HepG2 (cell line): ENCODE results near the gene CIBAR2. TPM values are rescaled to one million over a fixed set of nuclear protein-coding genes. Genes with fewer than 3 reads are reported as not detected.
A peak's percentile ranks its signal among the peaks of the same experiment; 100 is the strongest.

Experiments
- ATF7 ChIP-seq, 2 experiments: fragments of 450-650 bp in 1 of 2; sonication (generic) in 1 of 2; formaldehyde crosslinking in 1 of 2; IDR thresholded peaks; 2 replicates each; pipeline versions ENCODE4 v1.4.0 to v1.6.1; 2016 to 2020; ENCODE audit warnings: antibody characterized with exemption in 1 of 2, mild to moderate bottlenecking in 1 of 2, missing genetic modification reagents in 1 of 2
- CC2D1A ChIP-seq: sonication (generic); formaldehyde crosslinking; IDR thresholded peaks from 2 replicates; pipeline ENCODE4 v1.8.1; 2023; ENCODE audit warnings: mild to moderate bottlenecking, missing genetic modification reagents
- CENPT ChIP-seq: sonication (generic); formaldehyde crosslinking; IDR thresholded peaks from 2 replicates; pipeline ENCODE4 v1.8.0; 2022; ENCODE audit warnings: low read depth, mild to moderate bottlenecking, moderate library complexity, missing genetic modification reagents
- GATAD1 ChIP-seq: IDR thresholded peaks from 2 replicates; pipeline ENCODE4 v1.6.1; 2016; ENCODE audit warnings: missing genetic modification reagents, missing compliant biosample characterization
- HINFP ChIP-seq: sonication (generic); formaldehyde crosslinking; IDR thresholded peaks from 2 replicates; pipeline ENCODE4 v1.4.0; 2020; ENCODE audit warnings: low read depth, mild to moderate bottlenecking, missing genetic modification reagents
- KLF12 ChIP-seq: sonication (generic); formaldehyde crosslinking; IDR thresholded peaks from 2 replicates; pipeline ENCODE4 v1.4.0; 2020; ENCODE audit warnings: missing genetic modification reagents, borderline replicate concordance
- NFIB ChIP-seq: sonication (generic); formaldehyde crosslinking; IDR thresholded peaks from 2 replicates; pipeline ENCODE4 v1.9.0; 2021; ENCODE audit warnings: missing genetic modification reagents, mild to moderate bottlenecking, borderline replicate concordance
- PHF8 ChIP-seq: sonication (generic); formaldehyde crosslinking; IDR thresholded peaks from 2 replicates; pipeline ENCODE4 v1.5.0; 2020; ENCODE audit warnings: missing genetic modification reagents
- SMAD9 ChIP-seq: sonication (generic); formaldehyde crosslinking; IDR thresholded peaks from 2 replicates; pipeline ENCODE4 v1.5.1; 2020; ENCODE audit warnings: mild to moderate bottlenecking, missing genetic modification reagents
- STAT6 ChIP-seq: sonication (generic); formaldehyde crosslinking; IDR thresholded peaks from 2 replicates; pipeline ENCODE4 v1.4.0; 2020; ENCODE audit warnings: missing genetic modification reagents, mild to moderate bottlenecking, borderline replicate concordance
- U2AF1 ChIP-seq: fragments of 200-400 bp; formaldehyde crosslinking; optimal IDR thresholded peaks from 2 replicates; pipeline ENCODE3; 2017; ENCODE audit warnings: mild to moderate bottlenecking, low read depth, low read length
- ZGPAT ChIP-seq: IDR thresholded peaks from 2 replicates; pipeline ENCODE4 v1.6.1; 2016; ENCODE audit warnings: mild to moderate bottlenecking
- ZNF496 ChIP-seq: sonication (generic); formaldehyde crosslinking; IDR thresholded peaks from 2 replicates; pipeline ENCODE4 v1.8.1; 2023; ENCODE audit warnings: mild to moderate bottlenecking, moderate library complexity, missing genetic modification reagents; ENCODE audit not compliant: insufficient replicate concordance
- ZNF746 ChIP-seq: sonication (generic); formaldehyde crosslinking; IDR thresholded peaks from 2 replicates; pipeline ENCODE4 v1.8.0; 2022; ENCODE audit warnings: mild to moderate bottlenecking, missing genetic modification reagents
- ZNF83 ChIP-seq: sonication (generic); formaldehyde crosslinking; IDR thresholded peaks from 2 replicates; pipeline ENCODE4 v1.4.0; 2020; ENCODE audit warnings: missing genetic modification reagents, mild to moderate bottlenecking, borderline replicate concordance
- ZSCAN20 ChIP-seq: sonication (generic); formaldehyde crosslinking; IDR thresholded peaks from 2 replicates; pipeline ENCODE4 v1.4.0; 2020; ENCODE audit warnings: missing genetic modification reagents, mild to moderate bottlenecking, borderline replicate concordance
- ZSCAN30 ChIP-seq: sonication (generic); formaldehyde crosslinking; IDR thresholded peaks from 2 replicates; pipeline ENCODE4 v1.5.0; 2020; ENCODE audit warnings: mild to moderate bottlenecking, missing genetic modification reagents
- polyA plus RNA-seq, 8 experiments: library from polyadenylated mRNA; depleted of rRNA in 3 of 8; stranded (reverse) in 7 of 8; unstranded in 1 of 8; fragments of >200 nt; fragmentation: Illumina TruSeq in 4 of 8; extraction: Trizol in 4 of 8; gene quantifications; 2 replicates each; pipeline versions ENCODE4 v1.2.1 to v1.2.3, GENCODE V29; 2011 to 2016; ENCODE audit warnings: low read depth in 4 of 8, missing spikeins in 1 of 8, mixed read lengths in 1 of 8; ENCODE audit not compliant: insufficient read depth in 1 of 8
- total RNA-seq, 5 experiments: library from RNA; depleted of rRNA; stranded (reverse); fragments of >200 nt; fragmentation: Illumina TruSeq; extraction: Trizol; gene quantifications; 2 replicates each; pipeline ENCODE4 v1.2.3, GENCODE V29; 2016; ENCODE audit warnings: low read depth in 1 of 5
- TF ChIP-seq, protein P1 (sequence below): sonication (generic); formaldehyde crosslinking; conservative IDR thresholded peaks from 2 replicates; pipeline ENCODE4 v1.4.0; 2020; ENCODE audit warnings: missing genetic modification reagents

Gene CIBAR2
- total and polyA plus RNA-seq, 2 of the 13 experiments (the other 11 are each of a cell fraction or from before 2014, with no cell fraction given) = not detected

DNA sequence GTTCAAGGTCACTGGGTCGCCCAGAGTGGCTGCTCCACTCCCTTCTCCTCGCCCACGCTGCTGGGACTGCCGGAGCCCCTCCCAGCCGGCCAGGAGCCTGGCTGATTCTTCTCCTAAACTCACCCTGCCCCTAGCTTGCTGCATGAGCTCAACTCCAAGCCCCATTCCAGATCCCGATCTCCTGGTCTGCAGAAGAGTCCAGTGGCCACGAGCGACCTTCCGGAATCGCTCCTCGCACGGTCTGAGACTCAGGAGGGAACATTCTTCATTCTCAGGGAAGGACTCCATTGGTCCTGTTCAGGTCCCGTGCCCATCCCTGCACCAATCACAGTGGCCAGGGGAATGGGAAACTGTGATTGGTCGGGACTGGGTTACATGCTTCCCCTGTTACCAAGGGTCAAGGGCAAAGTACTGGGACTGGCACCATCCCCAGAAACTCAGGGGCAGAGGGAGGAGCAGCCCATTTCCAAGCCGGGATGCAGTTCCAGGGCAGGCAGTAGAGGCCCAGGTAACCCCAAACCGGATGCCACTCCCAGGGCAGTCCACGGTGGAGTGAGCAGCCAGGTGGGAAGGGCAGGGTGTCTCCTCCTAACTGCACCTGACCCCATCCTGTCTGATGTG, 24.5 kb upstream of the CIBAR2 start (continued):
- peak; percentile 21; the same call in 1 of the 2 replicates for TF ChIP-seq HINFP (CRISPR knock-in tag)
- peak; percentile 80; the same call in 1 of the 2 replicates for TF ChIP-seq ZGPAT
- TF ChIP-seq ZSCAN30 (CRISPR knock-in tag) = peak; percentile 94; the same call in 1 of the 2 replicates
- TF ChIP-seq NFIB = no peak
- TF ChIP-seq ZNF83 (CRISPR knock-in tag) = no peak
- TF ChIP-seq ZNF746 (CRISPR knock-in tag) = peak; percentile 73; the same call in 1 of the 2 replicates
- no peak; the same call in 1 of the 2 replicates for TF ChIP-seq PHF8 (CRISPR knock-in tag)
- TF ChIP-seq ZNF496 (CRISPR knock-in tag) = no peak
- no peak for TF ChIP-seq U2AF1
- TF ChIP-seq ZSCAN20 = no peak
- TF ChIP-seq STAT6 = peak; percentile 21; the same call in 1 of the 2 replicates
- peak; percentile 93 for TF ChIP-seq KLF12
- TF ChIP-seq CC2D1A (CRISPR knock-in tag) = no peak
- TF ChIP-seq CENPT (CRISPR knock-in tag) = no peak; the same call in 1 of the 2 replicates
- no peak for TF ChIP-seq SMAD9
- no peak for TF ChIP-seq ATF7 (IDR thresholded peaks at IDR 0.05)
- TF ChIP-seq ATF7 (CRISPR knock-in tag; IDR thresholded peaks at IDR 0.05) = no peak
- TF ChIP-seq GATAD1 (CRISPR knock-in tag) = peak; percentile 60
- TF ChIP-seq, protein P1, sequence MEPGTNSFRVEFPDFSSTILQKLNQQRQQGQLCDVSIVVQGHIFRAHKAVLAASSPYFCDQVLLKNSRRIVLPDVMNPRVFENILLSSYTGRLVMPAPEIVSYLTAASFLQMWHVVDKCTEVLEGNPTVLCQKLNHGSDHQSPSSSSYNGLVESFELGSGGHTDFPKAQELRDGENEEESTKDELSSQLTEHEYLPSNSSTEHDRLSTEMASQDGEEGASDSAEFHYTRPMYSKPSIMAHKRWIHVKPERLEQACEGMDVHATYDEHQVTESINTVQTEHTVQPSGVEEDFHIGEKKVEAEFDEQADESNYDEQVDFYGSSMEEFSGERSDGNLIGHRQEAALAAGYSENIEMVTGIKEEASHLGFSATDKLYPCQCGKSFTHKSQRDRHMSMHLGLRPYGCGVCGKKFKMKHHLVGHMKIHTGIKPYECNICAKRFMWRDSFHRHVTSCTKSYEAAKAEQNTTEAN = peak; percentile 13; the same call in 1 of the 2 replicates
